WTC11 (cell line): Measurements from ENCODE around the gene UGT1A9.

ENCODE experiments used
- CREM ChIP-seq: sonication (generic); formaldehyde crosslinking; IDR thresholded peaks from 2 replicates; pipeline ENCODE4 v1.8.1; 2022; ENCODE audit warnings: mild to moderate bottlenecking, missing genetic modification reagents, moderate library complexity
- CTCF ChIP-seq: fragments of 200-600 bp; IDR thresholded peaks from 2 replicates; pipeline ENCODE4 v1.8.0; 2022; ENCODE audit warnings: antibody characterized with exemption
- ERG ChIP-seq: fragments of 250-450 bp; sonication (Bioruptor Pico); IDR thresholded peaks from 2 replicates; pipeline ENCODE4 v1.8.0; 2021; ENCODE audit warnings: mild to moderate bottlenecking
- USF2 ChIP-seq: sonication (generic); formaldehyde crosslinking; IDR thresholded peaks from 2 replicates; pipeline ENCODE4 v1.8.1; 2023; ENCODE audit warnings: mild to moderate bottlenecking, missing genetic modification reagents, moderate library complexity

- no peak for TF ChIP-seq CREM (CRISPR knock-in tag)
- TF ChIP-seq ERG (CRISPR knock-in tag), result no peak
- TF ChIP-seq USF2 (CRISPR knock-in tag), result no peak
- no peak for TF ChIP-seq CTCF
These were observed 36.4 kb downstream of the UGT1A9 start for GRCh38 chr2:233707940-233708644.
